Loucy (cell line): ENCODE data around the gene POLA1.

Experiments used
- H2AFZ ChIP-seq: fragments of 200-600 bp; sonication (generic); 2 replicates; pipeline ENCODE4 v1.6.0; 2016; ENCODE audit warnings: antibody characterized with exemption, mild to moderate bottlenecking, low read length, moderate library complexity
- H3F3A ChIP-seq: fragments of 200-600 bp; 2 replicates; pipeline ENCODE4 v1.6.0; 2016; ENCODE audit warnings: antibody characterized with exemption, low read depth, mild to moderate bottlenecking
- H3K27me3 ChIP-seq: fragments of 200-600 bp; sonication (generic); 2 replicates; pipeline ENCODE4 v1.6.1; 2014; ENCODE audit warnings: low read length, mild to moderate bottlenecking; ENCODE audit not compliant: insufficient read depth, poor library complexity, severe bottlenecking
- H3K36me3 ChIP-seq: fragments of 200-600 bp; sonication (generic); 2 replicates; pipeline ENCODE4 v1.6.1; 2016; ENCODE audit warnings: low read length; ENCODE audit not compliant: insufficient read depth
- H3K4me1 ChIP-seq: fragments of 200-600 bp; sonication (generic); 2 replicates; pipeline ENCODE4 v1.5.1; 2014; ENCODE audit warnings: low read length, mild to moderate bottlenecking; ENCODE audit not compliant: insufficient read depth, poor library complexity, severe bottlenecking
- H3K4me2 ChIP-seq: fragments of 200-600 bp; sonication (generic); 2 replicates; pipeline ENCODE4 v1.6.0; 2014; ENCODE audit warnings: antibody characterized with exemption, low read length, low read depth, mild to moderate bottlenecking; ENCODE audit not compliant: poor library complexity, severe bottlenecking
- H3K4me3 ChIP-seq: fragments of 200-600 bp; sonication (generic); 2 replicates; pipeline ENCODE4 v1.5.1; 2014; ENCODE audit warnings: low read length, mild to moderate bottlenecking, mixed read lengths; ENCODE audit not compliant: poor library complexity, severe bottlenecking
- H3K79me2 ChIP-seq: fragments of 200-600 bp; sonication (generic); 2 replicates; pipeline ENCODE4 v1.6.1; 2014; ENCODE audit warnings: low read length; ENCODE audit not compliant: insufficient read depth
- H3K9ac ChIP-seq: fragments of 200-600 bp; sonication (generic); 2 replicates; pipeline ENCODE4 v1.6.0; 2014; ENCODE audit warnings: mild to moderate bottlenecking, low read depth, low read length, moderate library complexity; ENCODE audit not compliant: poor library complexity, severe bottlenecking
- H3K9me2 ChIP-seq: fragments of 200-600 bp; sonication (generic); replicated peaks from 2 replicates; pipeline ENCODE4 v1.6.1; 2016; ENCODE audit warnings: low read depth, low read length, mixed read lengths
- H3K9me3 ChIP-seq: fragments of 200-600 bp; sonication (generic); 2 replicates; pipeline ENCODE4 v1.6.1; 2014; ENCODE audit warnings: mild to moderate bottlenecking, antibody characterized with exemption, low read length, low read depth; ENCODE audit not compliant: insufficient read depth
- H4K20me1 ChIP-seq: fragments of 200-600 bp; sonication (generic); 2 replicates; pipeline ENCODE4 v1.6.0; 2014; ENCODE audit warnings: antibody characterized with exemption, low read length, mild to moderate bottlenecking; ENCODE audit not compliant: insufficient read depth, poor library complexity, severe bottlenecking
- EZH2phosphoT487 ChIP-seq: fragments of 200-600 bp; IDR thresholded peaks from 2 replicates; pipeline ENCODE4 v1.6.1; 2018; ENCODE audit warnings: antibody characterized with exemption, mild to moderate bottlenecking, moderate library complexity, borderline replicate concordance
- TF ChIP-seq, protein P1 (sequence below): fragments of 200-600 bp; sonication (generic); conservative IDR thresholded peaks from 2 replicates; pipeline ENCODE4 v1.5.1; 2014; ENCODE audit warnings: mild to moderate bottlenecking, antibody characterized with exemption, low read length

POLA1 gene

DNA sequence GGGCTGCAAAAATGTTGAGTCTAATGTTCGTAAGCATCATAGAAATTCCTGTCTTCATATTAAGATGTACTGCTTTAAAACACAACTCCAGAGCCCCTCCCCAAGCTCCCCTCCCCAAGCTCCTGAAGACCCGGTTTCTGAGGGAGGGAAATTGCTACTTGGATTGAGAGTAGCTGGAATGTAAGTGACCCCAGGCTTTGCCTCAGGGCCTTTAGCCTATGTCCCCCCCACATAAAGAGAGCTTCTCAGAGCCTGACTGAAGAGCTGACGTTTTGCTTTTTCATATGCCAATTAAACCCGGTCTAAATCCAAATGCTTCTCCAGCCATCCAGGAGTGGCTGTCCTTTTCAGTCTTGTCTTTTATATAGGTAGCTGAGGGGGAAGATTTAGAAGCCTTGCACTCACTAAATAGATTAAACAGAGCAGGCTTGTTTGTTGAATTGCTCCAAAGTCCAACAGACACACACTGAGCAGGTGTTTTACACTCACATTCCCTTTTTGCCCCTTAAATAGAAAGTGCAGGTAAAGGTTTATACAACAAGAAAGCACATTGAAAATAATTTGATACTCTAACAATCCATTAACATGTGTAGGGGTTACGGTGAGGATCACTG, 302.5 kb downstream of the POLA1 start:
- Histone ChIP-seq H3K27me3 (no peaks in the 10 kb centered on the region), H3K9ac (no peak overlapping the region)
- no peak for TF ChIP-seq EZH2phosphoT487
- TF ChIP-seq, protein P1, sequence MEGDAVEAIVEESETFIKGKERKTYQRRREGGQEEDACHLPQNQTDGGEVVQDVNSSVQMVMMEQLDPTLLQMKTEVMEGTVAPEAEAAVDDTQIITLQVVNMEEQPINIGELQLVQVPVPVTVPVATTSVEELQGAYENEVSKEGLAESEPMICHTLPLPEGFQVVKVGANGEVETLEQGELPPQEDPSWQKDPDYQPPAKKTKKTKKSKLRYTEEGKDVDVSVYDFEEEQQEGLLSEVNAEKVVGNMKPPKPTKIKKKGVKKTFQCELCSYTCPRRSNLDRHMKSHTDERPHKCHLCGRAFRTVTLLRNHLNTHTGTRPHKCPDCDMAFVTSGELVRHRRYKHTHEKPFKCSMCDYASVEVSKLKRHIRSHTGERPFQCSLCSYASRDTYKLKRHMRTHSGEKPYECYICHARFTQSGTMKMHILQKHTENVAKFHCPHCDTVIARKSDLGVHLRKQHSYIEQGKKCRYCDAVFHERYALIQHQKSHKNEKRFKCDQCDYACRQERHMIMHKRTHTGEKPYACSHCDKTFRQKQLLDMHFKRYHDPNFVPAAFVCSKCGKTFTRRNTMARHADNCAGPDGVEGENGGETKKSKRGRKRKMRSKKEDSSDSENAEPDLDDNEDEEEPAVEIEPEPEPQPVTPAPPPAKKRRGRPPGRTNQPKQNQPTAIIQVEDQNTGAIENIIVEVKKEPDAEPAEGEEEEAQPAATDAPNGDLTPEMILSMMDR: no peak

DNA sequence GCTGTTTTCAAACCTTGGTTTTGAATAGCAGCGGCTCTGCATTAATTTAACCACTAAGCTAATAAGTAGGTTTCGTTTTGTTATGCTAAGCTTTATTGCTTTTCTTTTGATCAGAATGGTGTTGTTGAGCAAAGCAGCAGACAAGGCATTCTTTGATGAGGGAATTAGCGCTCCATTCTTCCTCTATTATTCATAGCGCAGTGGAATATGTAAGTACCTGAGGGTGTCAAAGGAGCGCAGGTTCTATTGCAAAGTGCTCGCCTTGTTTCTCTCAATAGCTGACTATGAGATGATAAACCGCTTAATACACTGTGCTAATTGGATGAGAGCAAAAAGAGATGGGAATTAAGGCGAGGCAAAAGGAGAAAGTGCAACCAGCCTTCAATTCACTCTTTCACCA, 305.8 kb downstream of the POLA1 start:
- Histone ChIP-seq H3K9me2 (no peaks in the 10 kb centered on the region), H2AFZ (no peak overlapping the region), H3K9ac (no peak overlapping the region), H3K27me3 (no peaks in the 10 kb centered on the region), H3K36me3 (peaks cover 11% of the 10 kb centered on the region; the same call in 1 of the 2 replicates), H3K9me3 (no peaks in the 10 kb centered on the region), H4K20me1 (no peaks in the 10 kb centered on the region), H3K4me2 (no peak overlapping the region), H3K79me2 (no peaks in the 10 kb centered on the region), H3F3A (no peaks in the 10 kb centered on the region), H3K4me1 (no peaks in the 10 kb centered on the region), H3K4me3 (no peak overlapping the region)
- TF ChIP-seq EZH2phosphoT487: no peak
- TF ChIP-seq, protein P1: no peak

More for the DNA sequence above, 302.5 kb downstream of the POLA1 start:
- Histone ChIP-seq H2AFZ (no peak overlapping the region), H3K79me2 (no peaks in the 10 kb centered on the region), H3K4me3 (no peak overlapping the region), H3K9me3 (no peaks in the 10 kb centered on the region), H4K20me1 (no peaks in the 10 kb centered on the region), H3K36me3 (peaks cover 11% of the 10 kb centered on the region; the same call in 1 of the 2 replicates), H3K4me1 (no peaks in the 10 kb centered on the region), H3F3A (no peaks in the 10 kb centered on the region), H3K4me2 (no peak overlapping the region), H3K9me2 (no peaks in the 10 kb centered on the region)

DNA sequence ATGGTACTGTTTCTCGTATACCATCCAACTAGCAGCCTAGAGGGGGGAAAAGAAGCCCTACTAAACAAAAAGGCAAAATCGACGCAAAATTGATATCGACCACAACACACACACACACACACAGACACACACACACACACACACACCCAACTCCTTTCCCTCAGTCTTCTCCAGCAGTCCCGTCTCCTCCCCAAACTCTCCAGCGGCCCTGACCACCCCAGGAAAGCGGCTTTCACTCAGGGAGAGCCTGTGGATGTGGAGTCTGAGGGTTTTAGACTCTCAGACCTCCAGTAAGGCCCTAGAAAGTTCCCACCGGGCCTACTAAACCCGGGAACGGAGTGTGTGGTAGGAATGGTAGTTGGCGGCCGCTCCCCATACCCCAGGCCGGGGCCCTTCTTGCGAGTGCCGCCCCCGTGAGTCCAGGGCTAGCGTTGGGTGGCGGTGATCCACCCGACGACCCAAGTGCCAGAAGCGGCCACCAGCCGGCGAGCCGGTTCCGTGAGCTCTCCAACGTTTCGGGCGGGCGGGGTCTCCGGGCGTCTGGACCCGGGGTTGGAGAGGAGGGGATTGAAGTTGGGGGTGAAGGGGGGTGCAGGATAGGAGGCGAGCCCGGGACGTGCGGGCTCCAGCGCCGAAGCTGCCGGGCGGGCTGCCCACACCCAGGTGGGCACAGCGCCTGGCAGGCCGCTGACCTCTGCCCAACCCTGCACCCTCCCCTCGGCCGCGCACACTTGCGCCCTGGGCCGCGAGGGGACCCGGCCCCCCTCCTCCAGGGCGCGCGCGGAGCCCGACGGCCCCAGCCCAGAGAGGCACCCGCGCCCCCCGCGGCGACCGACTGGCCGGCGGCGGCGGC, 308.3 kb downstream of the POLA1 start:
- Histone ChIP-seq H4K20me1 (no peaks in the 10 kb centered on the region), H3K9me3 (no peaks in the 10 kb centered on the region), H2AFZ (no peak overlapping the region), H3K4me1 (no peaks in the 10 kb centered on the region), H3K27me3 (no peaks in the 10 kb centered on the region), H3F3A (no peaks in the 10 kb centered on the region), H3K36me3 (no peaks in the 10 kb centered on the region), H3K4me2 (no peak overlapping the region), H3K4me3 (no peak overlapping the region), H3K9ac (no peak overlapping the region), H3K9me2 (no peaks in the 10 kb centered on the region), H3K79me2 (no peaks in the 10 kb centered on the region)
- TF ChIP-seq EZH2phosphoT487: no peak
- TF ChIP-seq, protein P1: no peak
